Endothelial cell of umbilical vein (primary cell): ENCODE measurements around the gene CACNA1A. TPM values are rescaled to one million over a fixed set of nuclear protein-coding genes. Genes with fewer than 3 reads are reported as not detected.

Source experiments
- BruUV-seq: library from RNA; stranded (reverse); fragments of 400-500 nt; replicated peaks from 2 replicates; lab custom pipeline; 2021; lab: Mats Ljungman, UMichigan
- CTCF ChIA-PET: fragments of 300-600, 350-600 bp; sonication (Branson Sonifier 250); formaldehyde crosslinking; loops from one replicate; lab custom pipeline; 2021; ENCODE audit warnings: antibody characterized with exemption, inconsistent platforms; lab: Charles Lee
- POLR2A ChIA-PET: fragments of 300-600, 350-600 bp; sonication (Branson Sonifier 250); formaldehyde crosslinking; loops from one replicate; lab custom pipeline; 2021; ENCODE audit warnings: antibody characterized with exemption, inconsistent platforms; lab: Charles Lee
- DNase-seq: peaks from one replicate; pipeline ENCODE4 v3.0.0-alpha.2; 2011; ENCODE audit warnings: low read depth, low spot score
- FAIRE-seq: peaks from 2 replicates; lab custom pipeline; 2011; peaks lifted over from hg19 to GRCh38; lab: Jason Lieb, UNC
- H2AFZ ChIP-seq: 2 replicates; pipeline ENCODE4 v1.6.0; 2012; ENCODE audit warnings: low read depth, low read length, control low read depth, inconsistent platforms
- H3K27ac ChIP-seq: 2 replicates; pipeline ENCODE4 v1.5.1; 2011; ENCODE audit warnings: low read depth, mild to moderate bottlenecking, control low read depth, low read length, moderate library complexity; ENCODE audit not compliant: insufficient read depth
- H3K27me3 ChIP-seq, 2 experiments: 2 replicates each; pipeline versions ENCODE4 v1.6.0 to v1.6.1; 2011; ENCODE audit warnings: low read length in 2 of 2, mixed read lengths in 1 of 2; ENCODE audit not compliant: control insufficient read depth in 2 of 2, insufficient read depth in 2 of 2
- H3K36me3 ChIP-seq, 2 experiments: 2 replicates in 1 of 2; 3 replicates in 1 of 2; pipeline ENCODE4 v1.5.1; 2011; ENCODE audit warnings: low read length in 2 of 2, mild to moderate bottlenecking in 1 of 2, moderate library complexity in 1 of 2; ENCODE audit not compliant: control insufficient read depth in 2 of 2, insufficient read depth in 2 of 2; ENCODE audit errors: extremely low read depth in 1 of 2
- H3K4me1 ChIP-seq: 3 replicates; pipeline ENCODE4 v1.5.1; 2011; ENCODE audit warnings: mild to moderate bottlenecking, low read length; ENCODE audit not compliant: control insufficient read depth, insufficient read depth; ENCODE audit errors: extremely low read depth
- H3K4me2 ChIP-seq: 2 replicates; pipeline ENCODE4 v1.6.1; 2011; ENCODE audit warnings: low read length, control low read depth, mixed read lengths; ENCODE audit not compliant: insufficient read depth
- H3K4me3 ChIP-seq, 3 experiments: fragments of 200-600 bp in 1 of 3; sonication (generic), shearing (Covaris generic) in 1 of 3; replicated peaks in 1 of 3; 2 replicates each; pipeline ENCODE4 v1.5.1; 2011 to 2016; ENCODE audit warnings: control low read depth in 3 of 3, low read length in 3 of 3, mild to moderate bottlenecking in 2 of 3, inconsistent platforms in 1 of 3, low read depth in 1 of 3, moderate library complexity in 1 of 3; ENCODE audit not compliant: insufficient read depth in 1 of 3
- H3K79me2 ChIP-seq: 2 replicates; pipeline ENCODE4 v1.6.0; 2012; ENCODE audit warnings: low read length, inconsistent platforms; ENCODE audit not compliant: control insufficient read depth, insufficient read depth
- H3K9ac ChIP-seq: replicated peaks from 2 replicates; pipeline ENCODE3; 2011; ENCODE audit warnings: low read length, control low read depth; ENCODE audit not compliant: insufficient read depth; ENCODE audit errors: extremely low read depth
- H3K9me1 ChIP-seq: replicated peaks from 3 replicates; pipeline ENCODE4 v1.6.0; 2011; ENCODE audit warnings: mild to moderate bottlenecking, low read length; ENCODE audit not compliant: control insufficient read depth, insufficient read depth; ENCODE audit errors: extremely low read depth
- H3K9me3 ChIP-seq: replicated peaks from 2 replicates; pipeline ENCODE4 v1.5.1; 2012; ENCODE audit warnings: low read length, inconsistent platforms; ENCODE audit not compliant: control insufficient read depth, insufficient read depth
- H4K20me1 ChIP-seq: replicated peaks from 2 replicates; pipeline ENCODE3; 2011; ENCODE audit warnings: mild to moderate bottlenecking, low read length; ENCODE audit not compliant: control insufficient read depth, insufficient read depth; ENCODE audit errors: extremely low read depth
- EZH2 ChIP-seq: IDR thresholded peaks from 2 replicates; pipeline ENCODE4 v1.6.1; 2012; ENCODE audit warnings: borderline replicate concordance, low read depth, mild to moderate bottlenecking, moderate library complexity, low read length, inconsistent platforms; ENCODE audit not compliant: severe bottlenecking
- FOS ChIP-seq: IDR thresholded peaks from 2 replicates; pipeline ENCODE4 v1.6.1; 2011; ENCODE audit warnings: mild to moderate bottlenecking, low read length, moderate library complexity, borderline replicate concordance; ENCODE audit not compliant: insufficient read depth
- GATA2 ChIP-seq: IDR thresholded peaks from 2 replicates; pipeline ENCODE4 v1.7.0; 2011; ENCODE audit warnings: low read depth, mild to moderate bottlenecking, moderate library complexity, mixed read lengths, low read length; ENCODE audit not compliant: insufficient read length, insufficient read depth
- JUN ChIP-seq: IDR thresholded peaks from 2 replicates; pipeline ENCODE4 v1.6.1; 2011; ENCODE audit warnings: borderline replicate concordance, low read depth; ENCODE audit not compliant: insufficient read length, insufficient read depth
- MYC ChIP-seq: IDR thresholded peaks from one replicate; pipeline ENCODE4 v1.6.1; 2011; ENCODE audit warnings: mild to moderate bottlenecking, low read depth, low read length
- POLR2A ChIP-seq: IDR thresholded peaks from 2 replicates; pipeline ENCODE4 v1.6.1; 2012; ENCODE audit warnings: low read depth, mild to moderate bottlenecking, control low read depth, low read length
- POLR2AphosphoS5 ChIP-seq: IDR thresholded peaks from 2 replicates; pipeline ENCODE4 v1.6.1; 2012; ENCODE audit warnings: low read depth, mild to moderate bottlenecking, control low read depth, low read length, moderate library complexity; ENCODE audit not compliant: insufficient read depth
- dilution Hi-C: fragments of 300-500 bp; cut with MboI; formaldehyde crosslinking; loops from one replicate; pipeline ENCODE4 v1.15.0; 2019; ENCODE audit warnings: low sequenced_read_pairs; ENCODE audit not compliant: extremely low pct_ligation_motif_present
- intact Hi-C: fragments of 100-400 bp; cut with micrococcal nuclease; formaldehyde crosslinking; loops from one replicate; pipeline ENCODE4 v1.10.0; 2022
- polyA plus RNA-seq, 4 experiments: library from polyadenylated mRNA; depleted of rRNA in 3 of 4; stranded (reverse) in 3 of 4; unstranded in 1 of 4; fragments of >200 nt; gene quantifications; 2 replicates each; pipeline versions ENCODE4 v1.2.1 to v1.2.3, GENCODE V29; 2011 to 2012; ENCODE audit warnings: missing spikeins in 1 of 4
- total RNA-seq: library from RNA; stranded (reverse); gene quantifications from 2 replicates; pipeline ENCODE4 v1.2.3, GENCODE V29; 2021
- TF ChIP-seq, protein P1 (sequence below): IDR thresholded peaks from 2 replicates; pipeline ENCODE4 v1.6.1; 2011; ENCODE audit not compliant: insufficient read depth, insufficient read length
- TF ChIP-seq, protein P2 (sequence below), 2 donors: IDR thresholded peaks; 1 replicate in 1 of 2; 2 replicates in 1 of 2; pipeline ENCODE4 v1.5.1; 2011; ENCODE audit warnings: low read length in 2 of 2, mild to moderate bottlenecking in 2 of 2, moderate library complexity in 2 of 2, control low read depth in 1 of 2, inconsistent platforms in 1 of 2, low read depth in 1 of 2; ENCODE audit not compliant: insufficient read depth in 1 of 2; ENCODE audit errors: extremely low read depth in 1 of 2

Gene CACNA1A
- total and polyA plus RNA-seq, 2 donors (not counting 3 experiments of a cell fraction or from before 2014, with no cell fraction given): 0.17 to 0.38 TPM

GRCh38 chr19:13209484-13210338 lies 296.6 kb downstream of the CACNA1A start:
- dilution Hi-C loops: no loop called here

More at GRCh38 chr19:13209484-13210338, 296.6 kb downstream of the CACNA1A start:
- no peaks in the 10 kb centered on the region for H3K36me3 ChIP-seq
- H3K9me1 ChIP-seq: no peaks in the 10 kb centered on the region
- H3K4me1 ChIP-seq: no peaks in the 10 kb centered on the region
- ChIA-PET CTCF (interaction anchor here (0.6 kb wide), 1 partner anchor 67 kb away, joined by 3 read pairs; no protein-coding TSS in a partner anchor), POLR2A (no interaction called here)
- no peaks in the 10 kb centered on the region for H3K9me3 ChIP-seq
- no peak for FAIRE-seq
- TF ChIP-seq MYC: no peak
- TF ChIP-seq POLR2A: no peak
- no peak for TF ChIP-seq JUN
- TF ChIP-seq, protein P1, sequence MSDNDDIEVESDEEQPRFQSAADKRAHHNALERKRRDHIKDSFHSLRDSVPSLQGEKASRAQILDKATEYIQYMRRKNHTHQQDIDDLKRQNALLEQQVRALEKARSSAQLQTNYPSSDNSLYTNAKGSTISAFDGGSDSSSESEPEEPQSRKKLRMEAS: no peak
- TF ChIP-seq EZH2: no peak
- TF ChIP-seq POLR2AphosphoS5: no peak
- TF ChIP-seq, protein P2, sequence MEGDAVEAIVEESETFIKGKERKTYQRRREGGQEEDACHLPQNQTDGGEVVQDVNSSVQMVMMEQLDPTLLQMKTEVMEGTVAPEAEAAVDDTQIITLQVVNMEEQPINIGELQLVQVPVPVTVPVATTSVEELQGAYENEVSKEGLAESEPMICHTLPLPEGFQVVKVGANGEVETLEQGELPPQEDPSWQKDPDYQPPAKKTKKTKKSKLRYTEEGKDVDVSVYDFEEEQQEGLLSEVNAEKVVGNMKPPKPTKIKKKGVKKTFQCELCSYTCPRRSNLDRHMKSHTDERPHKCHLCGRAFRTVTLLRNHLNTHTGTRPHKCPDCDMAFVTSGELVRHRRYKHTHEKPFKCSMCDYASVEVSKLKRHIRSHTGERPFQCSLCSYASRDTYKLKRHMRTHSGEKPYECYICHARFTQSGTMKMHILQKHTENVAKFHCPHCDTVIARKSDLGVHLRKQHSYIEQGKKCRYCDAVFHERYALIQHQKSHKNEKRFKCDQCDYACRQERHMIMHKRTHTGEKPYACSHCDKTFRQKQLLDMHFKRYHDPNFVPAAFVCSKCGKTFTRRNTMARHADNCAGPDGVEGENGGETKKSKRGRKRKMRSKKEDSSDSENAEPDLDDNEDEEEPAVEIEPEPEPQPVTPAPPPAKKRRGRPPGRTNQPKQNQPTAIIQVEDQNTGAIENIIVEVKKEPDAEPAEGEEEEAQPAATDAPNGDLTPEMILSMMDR (IDR thresholded peaks at IDR 0.05; ENCODE audit: extremely low read depth in 1 of 2, insufficient read depth in 1 of 2, low read depth in 1 of 2, low read length in 2 of 2): no peak
- no peak for TF ChIP-seq GATA2
- TF ChIP-seq FOS: no peak
- no peak overlapping the region for H3K4me2 ChIP-seq
- H4K20me1 ChIP-seq: no peaks in the 10 kb centered on the region
- H3K4me3 ChIP-seq: no peak overlapping the region
- no peak overlapping the region for H3K9ac ChIP-seq
- H3K79me2 ChIP-seq: no peaks in the 10 kb centered on the region
- intact Hi-C loops: loop anchor here (5.0 kb wide), 1 partner anchor 38 kb away; no protein-coding TSS in a partner anchor
- H3K27me3 ChIP-seq: no peaks in the 10 kb centered on the region
- H3K27ac ChIP-seq: no peak overlapping the region
- H2AFZ ChIP-seq: no peak overlapping the region
- BruUV-seq: no TSS peak
- DNase-seq: no peak
